ENCODE results near the gene RFC4. TPM values are rescaled to one million over a fixed set of nuclear protein-coding genes. Genes with fewer than 3 reads are reported as not detected.

Gene RFC4
- total and polyA plus RNA-seq, 2 of the 13 experiments (the other 11 are each of a cell fraction or from before 2014, with no cell fraction given) = 18.5 to 103 TPM

GRCh38 chr3:186783731-186784515 lies 22.4 kb downstream of the RFC4 start (continued):
- TF ChIP-seq ZNF747 (CRISPR knock-in tag; IDR thresholded peaks at IDR 0.05; ENCODE audit: borderline replicate concordance) = 0 out of 2 replicates have a peak, but pooled peaks have one; percentile 75
- TF ChIP-seq ZNF629 (CRISPR knock-in tag; conservative IDR thresholded peaks at IDR 0.05) = no peak
- 0 out of 2 replicates have a peak, but pooled peaks have one; percentile 44 for TF ChIP-seq LBX2 (CRISPR knock-in tag; IDR thresholded peaks at IDR 0.05; ENCODE audit: borderline replicate concordance)
- TF ChIP-seq ZNF34 (CRISPR knock-in tag; IDR thresholded peaks at IDR 0.05; ENCODE audit: borderline replicate concordance) = peak; percentile 92; the same call in 1 of the 2 replicates
- peak; percentile 31; the same call in 1 of the 2 replicates for TF ChIP-seq FOXA3 (CRISPR knock-in tag; IDR thresholded peaks at IDR 0.05)
- TF ChIP-seq ZNF225 (CRISPR knock-in tag; IDR thresholded peaks at IDR 0.05) = peak; percentile 58; the same call in 1 of the 2 replicates
- TF ChIP-seq CENPX (CRISPR knock-in tag; IDR thresholded peaks at IDR 0.05) = no peak
- peak; percentile 77; the same call in 1 of the 2 replicates for TF ChIP-seq AHR (CRISPR knock-in tag; IDR thresholded peaks at IDR 0.05)
- peak; percentile 67; the same call in 1 of the 2 replicates for TF ChIP-seq MAF1 (CRISPR knock-in tag; IDR thresholded peaks at IDR 0.05; ENCODE audit: borderline replicate concordance)
- no peak for TF ChIP-seq ZBTB43 (CRISPR knock-in tag; conservative IDR thresholded peaks at IDR 0.05)
- TF ChIP-seq ZNF205 (CRISPR knock-in tag; IDR thresholded peaks at IDR 0.05) = no peak
- no peak for TF ChIP-seq HCFC1 (IDR thresholded peaks at IDR 0.05; ENCODE audit: low read depth, low read length)
- TF ChIP-seq NFE2L2 (IDR thresholded peaks at IDR 0.05; ENCODE audit: low read length) = no peak
- no peak for TF ChIP-seq BRCA1 (CRISPR knock-in tag; IDR thresholded peaks at IDR 0.05)
- TF ChIP-seq NONO (IDR thresholded peaks at IDR 0.05) = no peak
- TF ChIP-seq NONO (CRISPR knock-in tag; conservative IDR thresholded peaks at IDR 0.05) = peak; percentile 6; the same call in 1 of the 2 replicates
- TF ChIP-seq ZNF615 (CRISPR knock-in tag; IDR thresholded peaks at IDR 0.05; ENCODE audit: borderline replicate concordance) = peak; percentile 80; the same call in 1 of the 2 replicates
- TF ChIP-seq HES4 (CRISPR knock-in tag; IDR thresholded peaks at IDR 0.05; ENCODE audit: borderline replicate concordance) = no peak
- TF ChIP-seq ESRRA (CRISPR knock-in tag; IDR thresholded peaks at IDR 0.05; ENCODE audit: low read depth) = no peak; the same call in 1 of the 2 replicates
- TF ChIP-seq SMARCE1 (IDR thresholded peaks at IDR 0.05; ENCODE audit: borderline replicate concordance) = no peak
- TF ChIP-seq TARDBP (CRISPR knock-in tag; IDR thresholded peaks at IDR 0.05) = peak; percentile 81; the same call in 1 of the 2 replicates
- no peak for TF ChIP-seq ZNF251 (CRISPR knock-in tag; IDR thresholded peaks at IDR 0.05)
- TF ChIP-seq ISX (CRISPR knock-in tag; conservative IDR thresholded peaks at IDR 0.05) = no peak
- no peak for TF ChIP-seq ZNF382 (CRISPR knock-in tag; IDR thresholded peaks at IDR 0.05; ENCODE audit: borderline replicate concordance)
- TF ChIP-seq NCOR1 (IDR thresholded peaks at IDR 0.05; ENCODE audit: borderline replicate concordance, low read length) = no peak
- TF ChIP-seq ZNF468 (CRISPR knock-in tag; IDR thresholded peaks at IDR 0.05) = 0 out of 2 replicates have a peak, but pooled peaks have one; percentile 61

Data from HepG2 (cell line).